Neural cell (in vitro differentiated cells): Measurements from ENCODE around the gene KLF12. TPM values are rescaled to one million over a fixed set of nuclear protein-coding genes. Genes with fewer than 3 reads are reported as not detected.

ENCODE experiments used
- H2AFZ ChIP-seq: fragments of 200-600, 300-800 bp; sonication (generic), shearing (Covaris generic); 2 replicates; pipeline ENCODE4 v1.6.0; 2014; ENCODE audit warnings: low read depth, mild to moderate bottlenecking, antibody characterized with exemption, low read length, moderate library complexity
- H3F3A ChIP-seq: fragments of 200-600 bp; shearing (Covaris generic); 2 replicates; pipeline ENCODE4 v1.6.1; 2016; ENCODE audit warnings: mild to moderate bottlenecking, moderate library complexity, mixed read lengths, antibody characterized with exemption, low read length; ENCODE audit not compliant: insufficient read depth, poor library complexity, severe bottlenecking
- H3K27ac ChIP-seq: fragments of 200-600, 300-800 bp; sonication (generic), shearing (Covaris generic); 2 replicates; pipeline ENCODE4 v1.5.1; 2014; ENCODE audit warnings: mild to moderate bottlenecking, low read length, moderate library complexity
- H3K27me3 ChIP-seq: fragments of 300-800, 200-600 bp; sonication (generic), shearing (Covaris generic); 2 replicates; pipeline ENCODE4 v1.6.0; 2014; ENCODE audit warnings: mild to moderate bottlenecking, low read depth, low read length, moderate library complexity; ENCODE audit not compliant: insufficient read depth
- H3K36me3 ChIP-seq: fragments of 300-800, 200-600 bp; sonication (generic), shearing (Covaris generic); 2 replicates; pipeline ENCODE4 v1.5.1; 2014; ENCODE audit warnings: mild to moderate bottlenecking, antibody characterized with exemption, low read length, moderate library complexity; ENCODE audit not compliant: insufficient read depth
- H3K4me2 ChIP-seq: fragments of 300-800, 200-600 bp; sonication (generic), shearing (Covaris generic); 2 replicates; pipeline ENCODE4 v1.6.0; 2014; ENCODE audit warnings: mild to moderate bottlenecking, low read length
- H3K4me3 ChIP-seq: fragments of 300-800, 200-600 bp; sonication (generic), shearing (Covaris generic); 2 replicates; pipeline ENCODE4 v1.5.1; 2014; ENCODE audit warnings: mild to moderate bottlenecking, low read length, moderate library complexity
- H3K79me2 ChIP-seq: fragments of 200-600 bp; shearing (Covaris generic); replicated peaks from 2 replicates; pipeline ENCODE4 v1.6.0; 2014; ENCODE audit warnings: mild to moderate bottlenecking, low read length, moderate library complexity; ENCODE audit not compliant: insufficient read depth
- H3K9ac ChIP-seq: fragments of 300-800, 200-600 bp; sonication (generic), shearing (Covaris generic); 2 replicates; pipeline ENCODE4 v1.6.1; 2016; ENCODE audit warnings: mild to moderate bottlenecking, low read length, mixed read lengths
- H3K9me2 ChIP-seq: fragments of 200-600 bp; shearing (Covaris generic); 2 replicates; pipeline ENCODE4 v1.6.1; 2016; ENCODE audit warnings: mild to moderate bottlenecking, low read length, mixed read lengths; ENCODE audit not compliant: insufficient read depth
- H3K9me3 ChIP-seq: fragments of 200-600, 300-800 bp; sonication (generic), shearing (Covaris generic); 2 replicates; pipeline ENCODE4 v1.6.1; 2016; ENCODE audit warnings: mild to moderate bottlenecking, mixed run types, low read length, moderate library complexity, mixed read lengths
- H4K20me1 ChIP-seq: fragments of 200-600 bp; shearing (Covaris generic); 2 replicates; pipeline ENCODE4 v1.6.1; 2016; ENCODE audit warnings: mild to moderate bottlenecking, mixed run types; ENCODE audit not compliant: insufficient read depth
- EP300 ChIP-seq: fragments of 450-650 bp; conservative IDR thresholded peaks from 2 replicates; pipeline ENCODE4 v1.6.1; 2014; ENCODE audit warnings: antibody characterized with exemption, mild to moderate bottlenecking, moderate library complexity; ENCODE audit not compliant: poor library complexity, severe bottlenecking
- EZH2 ChIP-seq: fragments of 200-600, 300-800 bp; shearing (Covaris generic), sonication (generic); IDR thresholded peaks from 2 replicates; pipeline ENCODE4 v1.6.1; 2014; ENCODE audit warnings: antibody characterized with exemption, low read length, borderline replicate concordance, mild to moderate bottlenecking; ENCODE audit not compliant: insufficient read depth, poor library complexity, severe bottlenecking
- MXI1 ChIP-seq: fragments of 450-650 bp; conservative IDR thresholded peaks from 2 replicates; pipeline ENCODE4 v1.6.1; 2014; ENCODE audit warnings: antibody characterized with exemption, mild to moderate bottlenecking; ENCODE audit not compliant: poor library complexity, severe bottlenecking
- POLR2AphosphoS5 ChIP-seq: IDR thresholded peaks from 2 replicates; pipeline ENCODE4 v1.6.1; 2012
- RAD21 ChIP-seq: fragments of 450-650 bp; conservative IDR thresholded peaks from 2 replicates; pipeline ENCODE4 v1.6.1; 2014; ENCODE audit warnings: antibody characterized with exemption, mild to moderate bottlenecking, moderate library complexity
- SMC3 ChIP-seq: fragments of 450-650 bp; conservative IDR thresholded peaks from 2 replicates; pipeline ENCODE4 v1.6.1; 2014; ENCODE audit warnings: antibody characterized with exemption, mild to moderate bottlenecking, moderate library complexity; ENCODE audit not compliant: poor library complexity
- TAF1 ChIP-seq: IDR thresholded peaks from 2 replicates; pipeline ENCODE4 v1.6.1; 2012; ENCODE audit warnings: low read depth
- polyA plus RNA-seq: library from polyadenylated mRNA; depleted of rRNA; stranded (reverse); fragments of >200 nt; gene quantifications from 2 replicates; pipeline ENCODE4 v1.2.3, GENCODE V29; 2014
- TF ChIP-seq, protein P1 (sequence below): IDR thresholded peaks from 2 replicates; pipeline ENCODE4 v1.6.1; 2012; ENCODE audit warnings: borderline replicate concordance
- TF ChIP-seq, protein P2 (sequence below): fragments of 450-650 bp; IDR thresholded peaks from 2 replicates; pipeline ENCODE4 v1.5.1; 2014; ENCODE audit warnings: antibody characterized with exemption, mild to moderate bottlenecking, moderate library complexity; ENCODE audit not compliant: poor library complexity, severe bottlenecking

KLF12 gene
- polyA plus RNA-seq, 1 donor from 2014 or later, result 53.5 TPM

DNA sequence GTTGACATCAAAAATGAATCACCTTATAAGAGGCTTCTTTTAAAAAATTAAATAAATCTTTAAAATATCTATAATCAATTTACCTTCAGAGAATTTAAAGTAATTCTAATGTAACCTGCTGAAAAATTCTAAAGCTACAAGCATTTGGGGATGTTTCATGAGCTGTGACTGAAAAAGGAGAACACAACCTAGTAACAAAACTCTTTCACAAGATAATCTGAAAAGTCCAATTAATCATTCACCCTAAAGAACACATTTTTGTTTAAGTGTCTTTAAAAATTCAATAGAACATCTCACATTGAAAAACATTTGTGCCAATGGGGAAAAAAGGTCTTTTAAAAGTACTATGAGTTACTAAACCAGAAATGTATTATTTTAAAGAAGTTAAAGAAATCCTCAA is 22.8 kb downstream of the KLF12 start:
- Histone ChIP-seq H4K20me1 (no peaks in the 10 kb centered on the region), H3K4me3 (no peak overlapping the region), H3K9me2 (no peaks in the 10 kb centered on the region), H3K36me3 (no peaks in the 10 kb centered on the region), H3K9ac (no peak overlapping the region), H2AFZ (no peak overlapping the region), H3F3A (no peaks in the 10 kb centered on the region), H3K27me3 (no peaks in the 10 kb centered on the region), H3K79me2 (peaks cover 91% of the 10 kb centered on the region), H3K4me2 (no peak overlapping the region), H3K9me3 (no peaks in the 10 kb centered on the region), H3K27ac (no peak overlapping the region)
- TF ChIP-seq RAD21, result no peak
- TF ChIP-seq, protein P1, sequence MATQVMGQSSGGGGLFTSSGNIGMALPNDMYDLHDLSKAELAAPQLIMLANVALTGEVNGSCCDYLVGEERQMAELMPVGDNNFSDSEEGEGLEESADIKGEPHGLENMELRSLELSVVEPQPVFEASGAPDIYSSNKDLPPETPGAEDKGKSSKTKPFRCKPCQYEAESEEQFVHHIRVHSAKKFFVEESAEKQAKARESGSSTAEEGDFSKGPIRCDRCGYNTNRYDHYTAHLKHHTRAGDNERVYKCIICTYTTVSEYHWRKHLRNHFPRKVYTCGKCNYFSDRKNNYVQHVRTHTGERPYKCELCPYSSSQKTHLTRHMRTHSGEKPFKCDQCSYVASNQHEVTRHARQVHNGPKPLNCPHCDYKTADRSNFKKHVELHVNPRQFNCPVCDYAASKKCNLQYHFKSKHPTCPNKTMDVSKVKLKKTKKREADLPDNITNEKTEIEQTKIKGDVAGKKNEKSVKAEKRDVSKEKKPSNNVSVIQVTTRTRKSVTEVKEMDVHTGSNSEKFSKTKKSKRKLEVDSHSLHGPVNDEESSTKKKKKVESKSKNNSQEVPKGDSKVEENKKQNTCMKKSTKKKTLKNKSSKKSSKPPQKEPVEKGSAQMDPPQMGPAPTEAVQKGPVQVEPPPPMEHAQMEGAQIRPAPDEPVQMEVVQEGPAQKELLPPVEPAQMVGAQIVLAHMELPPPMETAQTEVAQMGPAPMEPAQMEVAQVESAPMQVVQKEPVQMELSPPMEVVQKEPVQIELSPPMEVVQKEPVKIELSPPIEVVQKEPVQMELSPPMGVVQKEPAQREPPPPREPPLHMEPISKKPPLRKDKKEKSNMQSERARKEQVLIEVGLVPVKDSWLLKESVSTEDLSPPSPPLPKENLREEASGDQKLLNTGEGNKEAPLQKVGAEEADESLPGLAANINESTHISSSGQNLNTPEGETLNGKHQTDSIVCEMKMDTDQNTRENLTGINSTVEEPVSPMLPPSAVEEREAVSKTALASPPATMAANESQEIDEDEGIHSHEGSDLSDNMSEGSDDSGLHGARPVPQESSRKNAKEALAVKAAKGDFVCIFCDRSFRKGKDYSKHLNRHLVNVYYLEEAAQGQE, result no peak
- no peak for TF ChIP-seq POLR2AphosphoS5
- TF ChIP-seq, protein P2, sequence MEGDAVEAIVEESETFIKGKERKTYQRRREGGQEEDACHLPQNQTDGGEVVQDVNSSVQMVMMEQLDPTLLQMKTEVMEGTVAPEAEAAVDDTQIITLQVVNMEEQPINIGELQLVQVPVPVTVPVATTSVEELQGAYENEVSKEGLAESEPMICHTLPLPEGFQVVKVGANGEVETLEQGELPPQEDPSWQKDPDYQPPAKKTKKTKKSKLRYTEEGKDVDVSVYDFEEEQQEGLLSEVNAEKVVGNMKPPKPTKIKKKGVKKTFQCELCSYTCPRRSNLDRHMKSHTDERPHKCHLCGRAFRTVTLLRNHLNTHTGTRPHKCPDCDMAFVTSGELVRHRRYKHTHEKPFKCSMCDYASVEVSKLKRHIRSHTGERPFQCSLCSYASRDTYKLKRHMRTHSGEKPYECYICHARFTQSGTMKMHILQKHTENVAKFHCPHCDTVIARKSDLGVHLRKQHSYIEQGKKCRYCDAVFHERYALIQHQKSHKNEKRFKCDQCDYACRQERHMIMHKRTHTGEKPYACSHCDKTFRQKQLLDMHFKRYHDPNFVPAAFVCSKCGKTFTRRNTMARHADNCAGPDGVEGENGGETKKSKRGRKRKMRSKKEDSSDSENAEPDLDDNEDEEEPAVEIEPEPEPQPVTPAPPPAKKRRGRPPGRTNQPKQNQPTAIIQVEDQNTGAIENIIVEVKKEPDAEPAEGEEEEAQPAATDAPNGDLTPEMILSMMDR, result no peak
- TF ChIP-seq EZH2, result no peak
- TF ChIP-seq SMC3, result no peak
- no peak for TF ChIP-seq TAF1
- TF ChIP-seq MXI1, result no peak
- TF ChIP-seq EP300, result no peak

DNA sequence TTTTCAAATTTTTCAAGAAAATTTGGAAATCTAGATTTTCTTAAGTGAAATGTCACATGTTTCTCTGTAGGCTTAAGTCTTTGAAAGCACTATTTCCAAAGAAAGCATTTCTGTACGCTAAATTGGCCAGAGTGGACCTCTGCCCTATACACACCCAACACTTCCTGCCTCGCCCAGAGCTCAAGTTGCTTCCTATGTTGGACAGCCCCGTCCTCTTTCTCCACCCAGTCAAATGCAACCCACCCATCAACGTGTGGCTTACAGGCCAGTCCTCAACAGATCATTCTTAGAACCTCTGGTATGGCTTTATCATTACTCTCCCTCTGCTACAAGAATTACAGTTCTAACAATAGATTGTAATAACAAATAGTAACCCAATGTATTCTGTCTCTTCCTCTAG is 24.2 kb downstream of the KLF12 start:
- H3K27me3 ChIP-seq, result no peaks in the 10 kb centered on the region
- H3K79me2 ChIP-seq, result peaks cover 92% of the 10 kb centered on the region
- no peaks in the 10 kb centered on the region for H3F3A ChIP-seq
- no peak for TF ChIP-seq EZH2
- TF ChIP-seq, protein P2, result no peak
- no peak for TF ChIP-seq EP300
- no peak for TF ChIP-seq RAD21
- no peak for TF ChIP-seq TAF1
- TF ChIP-seq, protein P1, result no peak
- TF ChIP-seq MXI1, result no peak
- TF ChIP-seq POLR2AphosphoS5, result no peak
- no peak for TF ChIP-seq SMC3
- no peak overlapping the region for H3K4me3 ChIP-seq
- H3K9ac ChIP-seq, result no peak overlapping the region
- H3K9me2 ChIP-seq, result no peaks in the 10 kb centered on the region
- no peaks in the 10 kb centered on the region for H3K9me3 ChIP-seq
- H2AFZ ChIP-seq, result no peak overlapping the region
- H3K36me3 ChIP-seq, result no peaks in the 10 kb centered on the region
- H3K27ac ChIP-seq, result no peak overlapping the region
- no peak overlapping the region for H3K4me2 ChIP-seq
- no peaks in the 10 kb centered on the region for H4K20me1 ChIP-seq
